G401 (cell line): Measurements from ENCODE around the gene MEAK7. TPM values are rescaled to one million over a fixed set of nuclear protein-coding genes. Genes with fewer than 3 reads are reported as not detected.
A peak's percentile ranks its signal among the peaks of the same experiment; 100 is the strongest.
"Not testable (repeated sequence)": the region's sequence is repeated elsewhere in the genome, so short reads cannot be mapped to it uniquely, and the experiment has no call there.

Source experiments
- DNase-seq: peaks from one replicate; pipeline ENCODE4 v3.0.0-alpha.2; 2015; ENCODE audit warnings: low spot score
- in situ Hi-C: cut with HindIII; loops from 2 replicates; pipeline ENCODE4 v1.10.0; 2016; ENCODE audit warnings: low sequenced_read_pairs, mixed read lengths
- total RNA-seq: library from RNA; depleted of rRNA; stranded (reverse); fragments of >200 nt; shearing (Covaris generic); gene quantifications from 2 replicates; pipeline ENCODE4 v1.2.3, GENCODE V29; 2014

Gene MEAK7
- total RNA-seq, 1 experiment from 2014 or later, result 16.5 TPM

GRCh38 chr16:84535851-84536250 lies 31.4 kb upstream of the MEAK7 start:
- in situ Hi-C loops, result no loop called here
- no peak for DNase-seq

- in situ Hi-C loops, result no loop called here
- DNase-seq, result no peak
Measured at GRCh38 chr16:84535408-84535807, 30.9 kb upstream of the MEAK7 start.

- no peak for DNase-seq
- in situ Hi-C loops, result no loop called here
Measured at GRCh38 chr16:84534815-84535214, 30.4 kb upstream of the MEAK7 start.

GRCh38 chr16:84532855-84533486 lies 28.5 kb upstream of the MEAK7 start:
- in situ Hi-C loops, result no loop called here
- no peak for DNase-seq

- DNase-seq, result peak; percentile 75
- in situ Hi-C loops, result no loop called here
Measured at GRCh38 chr16:84532291-84532724, 27.8 kb upstream of the MEAK7 start.

GRCh38 chr16:84531671-84532111 lies 27.2 kb upstream of the MEAK7 start:
- no peak for DNase-seq
- in situ Hi-C loops, result no loop called here

GRCh38 chr16:84530590-84530989 lies 26.1 kb upstream of the MEAK7 start:
- no peak for DNase-seq
- in situ Hi-C loops, result no loop called here

GRCh38 chr16:84529607-84530006 lies 25.1 kb upstream of the MEAK7 start:
- in situ Hi-C loops, result no loop called here
- no peak for DNase-seq

GRCh38 chr16:84528322-84528721 lies 23.9 kb upstream of the MEAK7 start:
- in situ Hi-C loops, result no loop called here

GRCh38 chr16:84527532-84528269 lies 23.2 kb upstream of the MEAK7 start:
- no peak for DNase-seq
- in situ Hi-C loops, result no loop called here

More at GRCh38 chr16:84528322-84528721, 23.9 kb upstream of the MEAK7 start:
- no peak for DNase-seq

- DNase-seq, result no peak
- in situ Hi-C loops, result no loop called here
Measured at GRCh38 chr16:84526794-84527531, 22.5 kb upstream of the MEAK7 start.

- DNase-seq, in situ Hi-C loops: not testable (repeated sequence)
Measured at GRCh38 chr16:84524941-84525581, 20.6 kb upstream of the MEAK7 start.

GRCh38 chr16:84524346-84524920 lies 20.0 kb upstream of the MEAK7 start:
- no peak for DNase-seq
- in situ Hi-C loops, result no loop called here

GRCh38 chr16:84521497-84521770 lies 17.0 kb upstream of the MEAK7 start:
- in situ Hi-C loops, result no loop called here
- no peak for DNase-seq

- no peak for DNase-seq
- in situ Hi-C loops, result no loop called here
Measured at GRCh38 chr16:84520725-84521496, 16.5 kb upstream of the MEAK7 start.

- DNase-seq, result no peak
- in situ Hi-C loops, result no loop called here
Measured at GRCh38 chr16:84519855-84520254, 15.4 kb upstream of the MEAK7 start.

- in situ Hi-C loops, result no loop called here
Measured at GRCh38 chr16:84518804-84519341, 14.4 kb upstream of the MEAK7 start.

GRCh38 chr16:84518220-84518619 lies 13.8 kb upstream of the MEAK7 start:
- DNase-seq, in situ Hi-C loops: not testable (repeated sequence)

More at GRCh38 chr16:84518804-84519341, 14.4 kb upstream of the MEAK7 start:
- DNase-seq, result no peak
